CD4-positive, alpha-beta T cell treated with Interleukin-12 subunit alpha and Interleukin-12 subunit beta, for 1 hour (primary cell): Measurements from ENCODE around the gene ARHGEF12.

Experiments
- DNase-seq: peaks from one replicate; pipeline ENCODE4 v3.0.0-alpha.2; 2020

The ARHGEF12 gene

DNA sequence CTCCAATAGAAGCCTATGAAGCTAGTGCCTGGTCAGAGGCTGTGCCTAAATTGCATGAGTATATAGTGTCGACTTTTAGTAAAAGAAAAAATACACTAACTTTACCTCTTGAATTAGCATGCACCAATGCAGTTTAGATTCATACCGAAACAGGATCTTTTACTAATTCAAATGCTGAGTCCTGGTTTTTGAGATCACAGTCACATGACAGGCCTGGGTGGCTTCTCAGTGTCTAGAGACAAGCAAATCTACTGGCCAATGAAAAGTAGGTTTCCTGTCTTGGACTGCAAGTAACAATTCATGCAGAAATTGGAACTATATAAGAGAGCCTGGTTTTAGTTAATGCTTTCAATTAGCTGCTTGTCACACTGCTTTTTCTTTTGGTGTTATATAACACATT is 7.2 kb downstream of the ARHGEF12 start:
- DNase-seq: no peak

- DNase-seq: peak; percentile 80
These were observed 8.2 kb downstream of the ARHGEF12 start for GRCh38 chr11:120344302-120345004.

- DNase-seq: no peak
These were observed 10.0 kb downstream of the ARHGEF12 start for GRCh38 chr11:120346233-120346632.

DNA sequence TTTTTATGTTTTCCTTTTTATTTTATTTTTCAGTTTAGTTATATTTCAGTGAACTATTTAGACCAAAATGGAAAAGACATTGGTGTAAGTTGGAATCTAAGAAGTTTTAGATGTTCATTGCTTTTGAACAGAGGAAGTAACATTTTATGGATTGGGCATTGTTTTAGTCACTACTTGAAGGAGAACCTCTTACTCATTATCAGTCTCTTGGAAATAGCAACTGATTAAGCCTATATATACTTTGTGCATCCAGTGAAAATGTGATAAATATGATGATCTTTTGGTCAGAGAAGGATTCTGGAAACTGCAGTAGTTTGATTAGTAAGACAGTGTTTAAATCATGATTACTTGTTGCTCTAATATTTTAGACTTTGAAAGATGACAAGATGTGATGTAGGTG is 14.4 kb downstream of the ARHGEF12 start:
- DNase-seq: no peak

- DNase-seq: no peak
These were observed 16.2 kb downstream of the ARHGEF12 start for GRCh38 chr11:120352405-120352804.

- no peak for DNase-seq
These were observed 17.9 kb downstream of the ARHGEF12 start for GRCh38 chr11:120354068-120354467.

GRCh38 chr11:120354779-120355178 is 18.6 kb downstream of the ARHGEF12 start:
- no peak for DNase-seq

DNA sequence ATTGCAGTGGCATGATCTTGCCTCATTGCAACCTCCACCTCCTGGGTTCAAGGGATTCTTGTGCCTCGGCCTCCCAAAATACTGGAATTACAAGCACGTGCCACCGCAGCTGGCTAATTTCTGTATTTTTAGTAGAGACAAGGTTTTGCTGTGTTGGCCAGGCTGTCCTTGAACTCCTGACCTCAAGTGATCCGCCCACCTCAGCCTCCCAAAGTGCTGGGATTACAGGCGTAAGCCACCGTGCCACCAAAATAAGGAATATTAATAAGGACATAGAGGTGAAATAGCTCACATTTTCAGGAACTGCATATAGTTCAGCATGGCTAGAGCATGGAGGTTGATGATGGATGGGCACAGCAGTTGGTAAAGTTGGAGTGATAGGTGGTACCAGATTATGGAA is 21.4 kb downstream of the ARHGEF12 start:
- no peak for DNase-seq

GRCh38 chr11:120358729-120359128 is 22.5 kb downstream of the ARHGEF12 start:
- DNase-seq: no peak

- DNase-seq: no peak
These were observed 27.2 kb downstream of the ARHGEF12 start for GRCh38 chr11:120363436-120363835.

GRCh38 chr11:120365512-120365911 is 29.3 kb downstream of the ARHGEF12 start:
- DNase-seq: no peak

GRCh38 chr11:120372296-120372695 is 36.1 kb downstream of the ARHGEF12 start:
- DNase-seq: no peak

GRCh38 chr11:120375076-120375475 is 38.9 kb downstream of the ARHGEF12 start:
- no peak for DNase-seq

GRCh38 chr11:120376547-120377182 is 40.5 kb downstream of the ARHGEF12 start:
- DNase-seq: no peak

DNA sequence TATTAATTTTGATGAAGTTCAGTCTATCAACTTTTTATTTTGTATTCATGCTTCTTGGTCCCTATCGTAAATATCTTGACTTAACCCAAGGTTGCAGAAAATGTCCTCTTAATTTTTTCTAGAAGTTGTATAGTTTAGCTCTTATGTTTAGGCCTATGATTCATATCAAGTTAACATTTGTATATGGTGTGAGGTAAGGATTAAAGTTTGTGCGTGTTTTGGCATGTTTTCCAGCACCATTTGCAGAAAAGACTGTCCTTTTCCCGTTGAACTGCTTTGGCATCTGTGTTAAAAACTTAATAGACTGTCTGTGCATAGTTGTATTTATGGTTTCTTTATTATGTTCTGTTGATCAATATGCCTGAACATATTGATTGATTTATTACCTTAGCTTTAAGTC is 42.3 kb downstream of the ARHGEF12 start:
- no peak for DNase-seq

- DNase-seq: no peak
These were observed 45.2 kb downstream of the ARHGEF12 start for GRCh38 chr11:120381401-120381800.

GRCh38 chr11:120383518-120384155 is 47.4 kb downstream of the ARHGEF12 start:
- no peak for DNase-seq

GRCh38 chr11:120384476-120384875 is 48.3 kb downstream of the ARHGEF12 start:
- no peak for DNase-seq

- DNase-seq: no peak
These were observed 48.9 kb downstream of the ARHGEF12 start for GRCh38 chr11:120385110-120385509.

DNA sequence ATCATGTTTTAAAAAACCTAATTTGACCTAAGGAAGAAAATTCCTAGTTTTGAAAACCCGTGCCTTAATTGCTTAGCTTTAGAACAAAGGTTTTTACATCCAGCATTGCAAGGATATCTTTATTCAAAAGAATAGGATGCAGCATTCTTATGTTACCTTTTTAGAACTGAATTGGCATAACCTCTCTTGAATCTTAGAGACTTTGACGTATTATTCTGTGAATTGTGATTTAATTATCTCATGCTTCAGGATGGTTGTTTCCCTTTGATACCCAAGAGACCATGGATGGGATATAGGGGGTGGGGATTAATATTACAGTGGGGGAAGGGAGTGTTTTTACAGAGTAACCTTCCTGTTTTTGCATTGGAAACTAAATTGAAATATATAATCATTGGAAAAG is 49.4 kb downstream of the ARHGEF12 start:
- no peak for DNase-seq

- DNase-seq: no peak
These were observed 50.1 kb downstream of the ARHGEF12 start for GRCh38 chr11:120386318-120386717.

DNA sequence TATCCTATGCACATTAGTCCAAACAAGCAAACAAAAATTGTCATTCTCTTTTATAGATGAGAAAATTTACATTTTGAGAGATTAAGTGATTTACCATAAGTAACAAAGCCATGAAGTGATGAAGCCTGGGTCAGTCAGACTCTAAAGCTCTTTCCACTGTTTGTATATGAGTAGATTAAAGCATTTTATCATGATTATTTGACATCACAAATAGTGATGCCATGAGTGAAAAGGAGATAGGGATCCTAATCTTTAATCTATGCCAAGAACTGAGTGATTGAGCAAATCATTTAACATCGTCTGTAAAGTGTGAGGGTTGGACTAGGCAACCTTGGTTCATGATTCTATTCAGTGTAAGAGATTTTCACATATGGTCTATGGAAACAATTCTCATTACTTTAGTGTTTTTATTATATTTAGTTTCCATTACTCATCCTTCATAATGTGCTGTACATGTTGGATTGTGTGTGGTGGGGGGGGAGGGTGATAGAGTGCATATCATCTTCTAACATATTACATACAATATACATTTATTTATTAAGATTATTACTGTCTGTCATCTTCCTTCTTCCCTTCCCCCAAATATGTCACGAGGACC is 50.7 kb downstream of the ARHGEF12 start:
- DNase-seq: no peak

DNA sequence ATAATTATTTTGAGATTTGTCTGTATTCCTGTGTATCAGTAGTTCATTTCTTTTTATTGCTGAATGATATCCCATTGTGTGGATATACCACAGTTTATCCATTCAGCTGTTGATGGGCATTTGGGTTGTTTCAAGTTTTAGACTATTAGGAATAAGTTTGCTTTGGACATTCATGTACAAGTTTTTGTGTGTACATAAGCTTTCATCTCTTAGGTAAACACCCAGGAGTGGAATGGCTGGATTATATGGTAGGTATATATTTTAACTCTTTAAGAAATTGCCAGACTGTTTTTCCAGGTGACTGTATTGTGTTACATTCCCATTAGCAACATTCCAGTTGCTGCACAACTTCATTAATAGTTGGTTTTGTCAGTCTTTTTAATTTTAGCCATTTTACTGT is 52.0 kb downstream of the ARHGEF12 start:
- DNase-seq: no peak
